Endodermal cell (in vitro differentiated cells): ENCODE measurements around the gene CDK11A. TPM values are rescaled to one million over a fixed set of nuclear protein-coding genes. Genes with fewer than 3 reads are reported as not detected.
"Not testable (repeated sequence)": the region's sequence is repeated elsewhere in the genome, so short reads cannot be mapped to it uniquely, and the experiment has no call there.

ENCODE experiments used
- DNase-seq: peaks from one replicate; pipeline ENCODE4 v3.0.0-alpha.2; 2017
- H3K27ac ChIP-seq: 2 replicates; pipeline ENCODE4 v1.5.1; 2013; ENCODE audit warnings: mild to moderate bottlenecking, low read depth, low read length, moderate library complexity
- H3K27me3 ChIP-seq: 2 replicates; pipeline ENCODE4 v1.6.1; 2013; ENCODE audit warnings: mild to moderate bottlenecking, low read length, moderate library complexity; ENCODE audit not compliant: insufficient read depth, control insufficient read depth, poor library complexity, severe bottlenecking
- H3K36me3 ChIP-seq: 2 replicates; pipeline ENCODE4 v1.7.0; 2013; ENCODE audit warnings: mild to moderate bottlenecking, low read length, moderate library complexity; ENCODE audit not compliant: control insufficient read depth, insufficient read depth
- H3K4me1 ChIP-seq: one replicate; pipeline ENCODE4 v1.7.0; 2013; ENCODE audit warnings: low read length; ENCODE audit not compliant: control insufficient read depth, insufficient read depth
- H3K4me3 ChIP-seq: 2 replicates; pipeline ENCODE4 v1.5.1; 2013; ENCODE audit warnings: mild to moderate bottlenecking, low read length, moderate library complexity
- H3K9ac ChIP-seq: 2 replicates; pipeline ENCODE4 v1.6.1; 2013; ENCODE audit warnings: mild to moderate bottlenecking, low read length, moderate library complexity; ENCODE audit not compliant: poor library complexity, severe bottlenecking; ENCODE audit errors: extremely low read depth
- H3K9me3 ChIP-seq: 2 replicates; pipeline ENCODE4 v1.6.1; 2013; ENCODE audit warnings: mild to moderate bottlenecking, low read length, moderate library complexity; ENCODE audit not compliant: control insufficient read depth
- H3K27ac Mint-ChIP-seq: 2 replicates; pipeline ENCODE4 v1.8.0; 2020; ENCODE audit warnings: mixed read lengths
- H3K27me3 Mint-ChIP-seq: 2 replicates; pipeline ENCODE4 v1.8.0; 2021; ENCODE audit warnings: mild to moderate bottlenecking, mixed read lengths; ENCODE audit not compliant: insufficient read depth
- H3K36me3 Mint-ChIP-seq: 2 replicates; pipeline ENCODE4 v1.8.0; 2020; ENCODE audit warnings: low read depth, mixed read lengths
- H3K4me1 Mint-ChIP-seq: 2 replicates; pipeline ENCODE4 v1.8.0; 2020; ENCODE audit warnings: mixed read lengths
- H3K4me3 Mint-ChIP-seq: 2 replicates; pipeline ENCODE4 v1.8.0; 2020; ENCODE audit warnings: mild to moderate bottlenecking, moderate library complexity, mixed read lengths
- H3K9me3 Mint-ChIP-seq: 2 replicates; pipeline ENCODE4 v1.8.0; 2020; ENCODE audit warnings: mild to moderate bottlenecking, mixed read lengths
- WGBS, 2 experiments: methylation state at CpG; one replicate each; pipeline versions ENCODE4 v1.1.5 to v1.1.7; 2013; ENCODE audit warnings: missing lambda C conversion rate in 2 of 2, mixed read lengths in 1 of 2; ENCODE audit not compliant: insufficient coverage in 1 of 2, insufficient read length in 1 of 2; 5-methylcytosine and 5-hydroxymethylcytosine counted together
- total RNA-seq, 2 donors: library from RNA; stranded (reverse); fragmentation: NEBNext Ultra II Directional in 1 of 2; extraction: Animal tissue kit (Norgen Biotek cat#: 25700) in 1 of 2; gene quantifications; 2 replicates in 1 of 2; 3 replicates in 1 of 2; pipeline ENCODE4 v1.2.1, GENCODE V29; 2021
- TF ChIP-seq, protein P1 (sequence below): fragments of 200-600 bp; sonication (generic); conservative IDR thresholded peaks from 2 replicates; pipeline ENCODE4 v1.5.0; 2021; ENCODE audit warnings: antibody characterized with exemption, mild to moderate bottlenecking

Gene CDK11A
- total RNA-seq, 2 donors from 2014 or later: 61.0 to 62.1 TPM

DNA sequence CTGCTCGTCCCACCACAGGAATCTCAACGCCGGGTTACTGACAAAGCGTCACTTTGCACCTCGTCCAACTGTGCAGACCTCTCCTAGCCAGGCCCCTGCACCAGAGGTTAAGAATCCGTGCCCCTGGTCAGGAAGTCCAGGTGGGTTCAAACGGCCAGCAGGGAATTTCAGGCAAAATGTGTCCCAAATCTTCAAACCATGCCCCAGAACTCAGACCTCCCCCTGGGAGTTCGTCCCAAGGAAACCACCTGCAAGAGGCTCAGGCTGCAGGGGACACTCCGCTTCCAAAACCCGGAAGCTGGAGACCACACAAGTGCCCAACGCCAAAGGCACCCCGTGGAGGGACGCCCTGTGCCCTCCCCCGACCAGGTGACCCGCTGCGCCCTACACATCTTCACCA lies 32.7 kb downstream of the CDK11A start:
- not testable (repeated sequence) for H3K4me1 ChIP-seq, H3K27me3 Mint-ChIP-seq, H3K4me3 Mint-ChIP-seq, H3K27me3 ChIP-seq, H3K36me3 ChIP-seq, H3K9me3 Mint-ChIP-seq, H3K36me3 Mint-ChIP-seq, H3K4me3 ChIP-seq, H3K27ac ChIP-seq, H3K4me1 Mint-ChIP-seq, H3K27ac Mint-ChIP-seq, H3K9ac ChIP-seq, H3K9me3 ChIP-seq, DNase-seq
- 53% methylated on average over 2 of the region's 16 CpGs; no CpG with 5 or more reads in 1 of the 2 experiments for whole genome bisulfite sequencing, 2 experiments

DNA sequence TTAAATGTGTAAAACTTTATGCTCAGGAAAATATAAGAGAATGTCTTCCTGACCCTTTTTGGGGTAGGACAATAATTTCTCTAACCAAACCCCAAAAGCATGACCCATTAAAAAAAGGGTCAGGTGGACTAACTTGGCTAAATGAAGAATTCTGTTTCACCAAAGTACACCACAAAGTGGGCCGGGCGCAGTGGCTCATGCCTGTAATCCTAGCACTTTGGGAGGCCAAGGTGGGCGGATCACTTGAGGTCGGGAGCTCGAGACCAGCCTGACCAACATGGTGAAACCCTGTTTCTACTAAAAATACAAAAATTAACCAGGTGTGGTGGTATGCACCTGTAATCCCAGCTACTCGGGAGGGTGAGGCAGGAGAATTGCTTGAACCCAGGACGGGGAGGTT lies 34.6 kb downstream of the CDK11A start:
- H3K27ac ChIP-seq, H3K4me1 Mint-ChIP-seq, H3K9me3 ChIP-seq, H3K27me3 ChIP-seq, H3K4me1 ChIP-seq, DNase-seq, H3K9ac ChIP-seq, H3K27me3 Mint-ChIP-seq, H3K4me3 Mint-ChIP-seq, H3K9me3 Mint-ChIP-seq, H3K27ac Mint-ChIP-seq, H3K4me3 ChIP-seq, H3K36me3 ChIP-seq: not testable (repeated sequence)
- peaks cover 13% of the 10 kb centered on the region for H3K36me3 Mint-ChIP-seq
- WGBS, 2 experiments: 98 to 100% methylated on average over 2 to 4 of the region's 7 CpGs

DNA sequence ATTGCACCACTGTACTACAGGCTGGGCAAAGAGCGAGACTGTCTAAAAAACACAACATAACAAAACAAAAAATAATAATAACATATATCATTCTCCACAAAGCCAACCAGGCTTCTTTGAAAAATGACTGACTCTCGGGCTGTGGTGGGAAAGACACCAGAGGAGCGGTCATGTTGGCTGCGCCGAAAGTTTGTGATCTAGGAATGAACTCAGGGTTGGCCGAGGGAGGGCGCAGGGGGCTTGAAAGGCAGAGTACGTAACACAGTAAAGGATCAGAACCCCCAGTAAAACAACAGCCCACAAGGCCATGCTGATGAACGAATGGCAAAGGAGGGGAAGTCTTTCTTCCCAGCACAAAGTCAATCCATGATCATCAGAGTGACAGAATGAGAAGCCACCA lies 36.3 kb downstream of the CDK11A start:
- Mint-ChIP-seq H3K27ac (peak overlapping the region; percentile 19), H3K27me3 (no peaks in the 10 kb centered on the region)

DNA sequence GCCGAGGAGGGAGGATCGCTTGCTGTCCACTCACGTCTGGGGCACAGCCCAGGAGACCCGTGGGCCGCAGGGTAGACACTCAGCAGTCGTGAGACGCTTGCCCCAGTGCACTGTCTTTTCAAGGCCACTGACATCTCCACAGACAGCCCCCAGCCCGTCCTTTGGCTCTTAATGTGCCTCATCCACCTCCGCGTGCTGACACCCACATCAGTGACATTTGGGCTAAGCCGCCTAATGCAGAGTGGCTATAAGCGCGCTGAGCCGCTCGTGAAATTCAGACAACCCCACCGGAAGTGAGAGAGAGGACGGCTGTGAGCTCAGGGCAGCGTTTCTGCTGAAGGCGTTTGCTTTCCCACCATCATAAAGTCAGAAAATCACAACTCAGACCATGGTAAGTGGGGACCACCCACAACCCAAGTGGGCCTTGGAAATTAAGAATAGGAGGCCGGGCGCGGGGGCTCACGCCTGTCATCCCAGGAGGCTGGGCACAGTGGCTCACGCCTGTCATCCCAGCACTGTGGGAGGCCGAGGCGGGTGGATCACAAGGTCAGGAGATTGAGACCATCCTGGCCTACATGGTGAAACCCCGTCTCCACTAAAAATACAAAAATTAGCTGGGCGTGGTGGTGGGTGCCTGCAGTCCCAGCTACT lies 40.0 kb downstream of the CDK11A start:
- peak; percentile 55 for DNase-seq
- peaks cover 19% of the 10 kb centered on the region for H3K4me1 Mint-ChIP-seq
- Histone ChIP-seq H3K27me3 (no peaks in the 10 kb centered on the region), H3K4me1 (no peaks in the 10 kb centered on the region), H3K27ac (no peak overlapping the region), H3K36me3 (no peaks in the 10 kb centered on the region), H3K9ac (no peak overlapping the region), H3K9me3 (no peaks in the 10 kb centered on the region), H3K4me3 (no peak overlapping the region)
- peak overlapping the region; percentile 87 for H3K27ac Mint-ChIP-seq
- no peaks in the 10 kb centered on the region for H3K27me3 Mint-ChIP-seq
- H3K9me3 Mint-ChIP-seq: no peaks in the 10 kb centered on the region
- peak overlapping the region; percentile 24 for H3K4me3 Mint-ChIP-seq
- WGBS, 2 experiments: 92 to 96% methylated on average over 24 to 28 of the region's 28 CpGs
- TF ChIP-seq, protein P1, sequence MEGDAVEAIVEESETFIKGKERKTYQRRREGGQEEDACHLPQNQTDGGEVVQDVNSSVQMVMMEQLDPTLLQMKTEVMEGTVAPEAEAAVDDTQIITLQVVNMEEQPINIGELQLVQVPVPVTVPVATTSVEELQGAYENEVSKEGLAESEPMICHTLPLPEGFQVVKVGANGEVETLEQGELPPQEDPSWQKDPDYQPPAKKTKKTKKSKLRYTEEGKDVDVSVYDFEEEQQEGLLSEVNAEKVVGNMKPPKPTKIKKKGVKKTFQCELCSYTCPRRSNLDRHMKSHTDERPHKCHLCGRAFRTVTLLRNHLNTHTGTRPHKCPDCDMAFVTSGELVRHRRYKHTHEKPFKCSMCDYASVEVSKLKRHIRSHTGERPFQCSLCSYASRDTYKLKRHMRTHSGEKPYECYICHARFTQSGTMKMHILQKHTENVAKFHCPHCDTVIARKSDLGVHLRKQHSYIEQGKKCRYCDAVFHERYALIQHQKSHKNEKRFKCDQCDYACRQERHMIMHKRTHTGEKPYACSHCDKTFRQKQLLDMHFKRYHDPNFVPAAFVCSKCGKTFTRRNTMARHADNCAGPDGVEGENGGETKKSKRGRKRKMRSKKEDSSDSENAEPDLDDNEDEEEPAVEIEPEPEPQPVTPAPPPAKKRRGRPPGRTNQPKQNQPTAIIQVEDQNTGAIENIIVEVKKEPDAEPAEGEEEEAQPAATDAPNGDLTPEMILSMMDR: no peak
- peaks cover 16% of the 10 kb centered on the region for H3K36me3 Mint-ChIP-seq

More for the DNA sequence above, 36.3 kb downstream of the CDK11A start:
- no peak overlapping the region for H3K4me3 ChIP-seq
- no peak overlapping the region for H3K4me3 Mint-ChIP-seq
- H3K27ac ChIP-seq: no peak overlapping the region
- WGBS, 2 experiments: 94 to 96% methylated on average over 4 to 9 of the region's 9 CpGs
- no peaks in the 10 kb centered on the region for H3K9me3 Mint-ChIP-seq
- H3K27me3 ChIP-seq: no peaks in the 10 kb centered on the region
- no peak for DNase-seq
- peaks cover 12% of the 10 kb centered on the region for H3K4me1 Mint-ChIP-seq
- H3K36me3 ChIP-seq: no peaks in the 10 kb centered on the region
- H3K9me3 ChIP-seq: no peaks in the 10 kb centered on the region
- H3K36me3 Mint-ChIP-seq: peaks cover 15% of the 10 kb centered on the region
- TF ChIP-seq, protein P1: no peak
- H3K9ac ChIP-seq: no peak overlapping the region
- H3K4me1 ChIP-seq: no peaks in the 10 kb centered on the region
